GM18519 (cell line): ENCODE measurements around the gene HRCT1.

Experiments used
- ATAC-seq: cut with Tn5 transposase; IDR thresholded peaks from one replicate; pipeline ENCODE4 v1.9.1; 2021; ENCODE audit warnings: mild to moderate bottlenecking, moderate library complexity; ENCODE audit not compliant: unreplicated experiment, low FRiP score

The HRCT1 gene

DNA sequence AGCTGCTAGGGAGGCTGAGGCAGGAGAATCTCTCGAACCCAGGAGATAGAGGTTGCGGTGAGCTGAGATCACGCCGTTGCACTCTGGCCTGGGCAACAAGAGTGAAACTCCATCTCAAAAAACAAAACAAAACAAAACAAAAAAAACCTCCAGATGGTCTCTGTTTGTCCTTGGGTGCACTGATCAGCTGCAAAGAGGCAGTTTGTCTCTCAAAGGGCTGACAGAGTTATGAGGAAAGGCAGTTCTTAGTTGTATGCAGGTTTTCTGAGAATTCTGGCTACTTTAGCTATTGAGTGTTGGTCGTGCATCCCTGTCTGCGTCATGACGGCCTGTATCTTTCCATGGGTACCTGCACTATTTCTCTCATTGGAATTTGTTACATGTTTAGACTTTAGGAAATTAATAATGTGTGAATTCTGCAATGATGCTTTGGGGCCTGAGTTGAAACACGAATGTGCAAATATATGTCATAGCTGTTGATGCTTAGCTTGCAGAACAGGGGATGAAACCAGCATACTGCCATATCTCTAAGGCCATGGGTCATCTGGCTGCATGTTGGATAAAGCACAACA lies 33.8 kb downstream of the HRCT1 start:
- no peak for ATAC-seq

- ATAC-seq = no peak
Observed at GRCh38 chr9:35940458-35941407, 34.7 kb downstream of the HRCT1 start.

DNA sequence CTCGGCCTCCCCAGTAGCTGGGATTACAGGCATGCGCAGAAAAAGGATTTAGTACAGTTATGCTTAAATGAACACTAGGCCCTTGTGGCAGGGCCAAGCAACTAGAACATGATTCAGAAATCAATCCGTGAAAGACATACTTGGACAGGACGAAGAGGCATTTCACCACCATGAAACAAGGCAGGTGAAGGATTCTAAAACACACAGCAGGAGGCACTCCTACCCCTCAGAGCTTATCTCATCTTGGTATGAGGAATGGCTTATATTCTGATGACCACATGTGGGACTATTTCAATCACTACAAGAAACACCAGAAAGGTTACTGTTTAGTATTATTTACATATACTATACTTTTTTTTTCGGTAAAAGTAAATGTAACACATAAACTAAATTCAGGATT lies 36.3 kb downstream of the HRCT1 start:
- no peak for ATAC-seq

DNA sequence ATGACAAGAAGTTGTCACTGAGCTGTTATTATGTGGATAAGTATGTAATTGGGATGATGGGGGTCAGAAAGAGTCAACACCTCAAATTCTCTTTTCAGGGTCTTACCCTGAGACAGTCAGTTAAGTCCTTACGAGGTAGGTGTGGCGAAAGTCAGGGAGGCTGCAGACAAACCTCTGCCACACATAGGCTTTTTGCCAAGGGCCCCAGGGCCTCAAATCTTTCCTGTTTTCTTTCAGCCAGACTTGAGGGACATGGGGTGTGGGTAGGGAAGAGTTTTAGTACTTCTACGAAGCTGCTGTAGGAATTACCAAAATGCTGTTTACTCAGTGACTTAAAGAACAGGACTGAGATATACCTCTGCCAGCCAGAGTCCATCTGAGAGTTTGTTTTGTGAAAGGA lies 38.2 kb downstream of the HRCT1 start:
- no peak for ATAC-seq

GRCh38 chr9:35944841-35945240 lies 38.8 kb downstream of the HRCT1 start:
- no peak for ATAC-seq

- ATAC-seq = no peak
Observed at GRCh38 chr9:35945341-35946018, 39.5 kb downstream of the HRCT1 start.

GRCh38 chr9:35948451-35948850 lies 42.4 kb downstream of the HRCT1 start:
- no peak for ATAC-seq

GRCh38 chr9:35948901-35949318 lies 42.9 kb downstream of the HRCT1 start:
- ATAC-seq = no peak

GRCh38 chr9:35951736-35952135 lies 45.7 kb downstream of the HRCT1 start:
- ATAC-seq = no peak

- ATAC-seq = no peak
Observed at GRCh38 chr9:35952526-35953191, 46.7 kb downstream of the HRCT1 start.

DNA sequence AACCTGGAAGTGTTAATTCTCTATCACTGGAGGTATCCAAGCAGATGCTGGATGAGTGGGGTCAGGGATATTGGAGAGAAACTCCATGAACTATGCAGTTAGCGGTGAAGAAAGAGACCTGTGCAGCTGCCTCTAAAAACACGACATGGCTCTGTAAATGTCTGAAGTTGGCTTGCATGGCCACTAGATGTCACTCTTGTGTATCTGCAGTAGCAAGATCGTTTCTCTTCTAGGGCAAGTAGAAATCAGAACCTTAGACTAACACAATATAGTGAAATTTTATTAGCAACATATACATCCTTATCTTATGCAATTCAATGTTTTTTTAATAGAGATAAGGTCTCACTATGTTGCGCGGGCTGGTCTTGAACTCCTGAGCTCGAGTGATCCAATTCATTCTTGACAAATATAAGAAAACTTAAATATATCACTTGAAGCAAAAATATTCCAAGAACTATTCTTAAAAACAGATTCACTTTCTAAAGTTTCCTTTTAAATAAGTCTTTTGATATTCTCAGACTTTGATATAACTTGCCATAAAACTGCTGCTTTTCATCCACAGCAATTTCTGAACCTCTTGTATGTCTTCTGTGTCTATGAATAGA lies 49.0 kb downstream of the HRCT1 start:
- ATAC-seq = no peak

DNA sequence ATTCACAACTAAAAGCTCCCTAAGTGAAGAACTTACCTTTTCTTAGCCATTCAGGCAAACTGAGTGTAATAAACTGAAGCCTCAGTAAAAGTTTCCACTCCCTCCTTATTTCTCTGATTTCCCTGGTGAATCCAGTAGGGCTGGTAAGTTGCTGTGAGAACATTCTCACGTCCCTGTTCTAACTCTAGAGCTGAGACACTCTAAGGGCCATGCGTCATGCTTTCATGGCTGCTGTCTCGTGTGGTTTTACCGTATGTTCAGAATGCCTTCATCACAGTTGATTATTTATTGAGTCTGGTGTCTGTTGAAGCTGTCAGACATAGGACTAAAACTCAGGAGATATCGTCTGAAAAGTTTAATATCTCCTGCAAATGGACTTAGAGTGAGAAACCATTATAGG lies 50.6 kb downstream of the HRCT1 start:
- ATAC-seq = no peak
